Panc1 (cell line): ENCODE results near the gene LUC7L. TPM values are rescaled to one million over a fixed set of nuclear protein-coding genes. Genes with fewer than 3 reads are reported as not detected.
"Not testable (repeated sequence)": the region's sequence is repeated elsewhere in the genome, so short reads cannot be mapped to it uniquely, and the experiment has no call there.

ENCODE experiments used
- ATAC-seq: fragments of 200-7000 bp; cut with Tn5 transposase; 2 replicates; pipeline ENCODE4 v1.9.1; 2020; ENCODE audit warnings: mild to moderate bottlenecking, moderate library complexity
- BruUV-seq: library from RNA; stranded (reverse); fragments of 400-500 nt; replicated peaks from 2 replicates; lab custom pipeline; 2021; lab: Mats Ljungman, UMichigan
- CTCF ChIA-PET: fragments of 300-600 bp; sonication (Branson Sonifier 250); formaldehyde crosslinking; loops from one replicate; lab custom pipeline; 2022; ENCODE audit warnings: antibody characterized with exemption; lab: Charles Lee
- POLR2A ChIA-PET: fragments of 300-600 bp; sonication (Branson Sonifier 250); formaldehyde crosslinking; loops from one replicate; lab custom pipeline; 2022; ENCODE audit warnings: antibody characterized with exemption; lab: Charles Lee
- DNase-seq: peaks from one replicate; pipeline ENCODE4 v3.0.0-alpha.2; 2010; ENCODE audit warnings: low read depth, low spot score
- H3K27ac ChIP-seq: 2 replicates; pipeline ENCODE4 v1.5.1; 2011; ENCODE audit warnings: mild to moderate bottlenecking, low read length, inconsistent platforms
- H3K27me3 ChIP-seq: fragments of 200-500 bp; sonication (Bioruptor generic); 2 replicates; pipeline ENCODE4 v1.6.0; 2014; ENCODE audit warnings: low read length, inconsistent platforms; ENCODE audit not compliant: control insufficient read depth, insufficient read depth
- H3K36me3 ChIP-seq: fragments of 200-500 bp; sonication (Bioruptor generic); 2 replicates; pipeline ENCODE4 v1.5.1; 2014; ENCODE audit warnings: inconsistent platforms, mild to moderate bottlenecking, low read length, moderate library complexity; ENCODE audit not compliant: control insufficient read depth, insufficient read depth
- H3K4me1 ChIP-seq: 2 replicates; pipeline ENCODE4 v1.5.1; 2011; ENCODE audit warnings: inconsistent platforms, mild to moderate bottlenecking, low read length, moderate library complexity; ENCODE audit not compliant: control insufficient read depth, insufficient read depth
- H3K4me3 ChIP-seq, 2 experiments: 2 replicates each; pipeline ENCODE4 v1.5.1; 2011 to 2012; ENCODE audit warnings: low read depth in 2 of 2, low read length in 2 of 2, mild to moderate bottlenecking in 2 of 2, inconsistent platforms in 1 of 2, moderate library complexity in 1 of 2
- H3K9me3 ChIP-seq: fragments of 200-500 bp; sonication (Bioruptor generic); 2 replicates; pipeline ENCODE4 v1.5.1; 2014; ENCODE audit warnings: low read depth, mild to moderate bottlenecking, inconsistent platforms, low read length, moderate library complexity; ENCODE audit not compliant: control insufficient read depth, insufficient read depth
- POLR2AphosphoS5 ChIP-seq: IDR thresholded peaks from 2 replicates; pipeline ENCODE4 v1.6.1; 2012; ENCODE audit warnings: mild to moderate bottlenecking, low read depth, low read length, moderate library complexity
- REST ChIP-seq, 2 experiments: IDR thresholded peaks; 2 replicates each; pipeline ENCODE4 v1.6.1; 2011 to 2012; ENCODE audit warnings: low read depth in 2 of 2, control low read depth in 1 of 2, low read length in 1 of 2, mild to moderate bottlenecking in 1 of 2, moderate library complexity in 1 of 2; ENCODE audit not compliant: insufficient read depth in 1 of 2
- SIN3A ChIP-seq: IDR thresholded peaks from 2 replicates; pipeline ENCODE4 v1.6.1; 2012; ENCODE audit warnings: low read depth, mild to moderate bottlenecking, low read length, moderate library complexity, borderline replicate concordance; ENCODE audit not compliant: insufficient read depth
- TCF7L2 ChIP-seq: IDR thresholded peaks from 2 replicates; pipeline ENCODE4 v1.6.1; 2011; ENCODE audit warnings: mild to moderate bottlenecking, low read depth, low read length, inconsistent platforms
- in situ Hi-C: cut with HindIII; loops from 2 replicates; pipeline ENCODE4 v1.10.0; 2016; ENCODE audit warnings: low sequenced_read_pairs, low pct_unique_long_range_greater_than_20kb
- intact Hi-C: fragments of 100-400 bp; cut with micrococcal nuclease; formaldehyde crosslinking; loops from one replicate; pipeline ENCODE4 v1.10.0; 2022; ENCODE audit not compliant: unreplicated experiment
- total RNA-seq: library from RNA; stranded (reverse); gene quantifications from one replicate; pipeline ENCODE4 v1.2.1, GENCODE V29; 2021; ENCODE audit not compliant: unreplicated experiment
- TF ChIP-seq, protein P1 (sequence below): fragments of 450-650 bp; IDR thresholded peaks from 2 replicates; pipeline ENCODE4 v1.5.1; 2017; ENCODE audit warnings: mild to moderate bottlenecking

LUC7L gene
- total RNA-seq, 1 experiment from 2014 or later, result 75.3 TPM

- intact Hi-C loops (no loop called here), in situ Hi-C loops (no loop called here)
- Histone ChIP-seq H3K27me3 (no peaks in the 10 kb centered on the region), H3K27ac (no peak overlapping the region), H3K4me1 (peaks cover 4% of the 10 kb centered on the region), H3K36me3 (no peaks in the 10 kb centered on the region), H3K4me3 (no peak overlapping the region), H3K9me3 (no peaks in the 10 kb centered on the region)
- TF ChIP-seq REST (IDR thresholded peaks at IDR 0.05; ENCODE audit: insufficient read depth in 1 of 2, low read depth in 2 of 2, low read length in 1 of 2), result no peak
- TF ChIP-seq SIN3A, result no peak
- no peak for TF ChIP-seq TCF7L2
- TF ChIP-seq, protein P1, sequence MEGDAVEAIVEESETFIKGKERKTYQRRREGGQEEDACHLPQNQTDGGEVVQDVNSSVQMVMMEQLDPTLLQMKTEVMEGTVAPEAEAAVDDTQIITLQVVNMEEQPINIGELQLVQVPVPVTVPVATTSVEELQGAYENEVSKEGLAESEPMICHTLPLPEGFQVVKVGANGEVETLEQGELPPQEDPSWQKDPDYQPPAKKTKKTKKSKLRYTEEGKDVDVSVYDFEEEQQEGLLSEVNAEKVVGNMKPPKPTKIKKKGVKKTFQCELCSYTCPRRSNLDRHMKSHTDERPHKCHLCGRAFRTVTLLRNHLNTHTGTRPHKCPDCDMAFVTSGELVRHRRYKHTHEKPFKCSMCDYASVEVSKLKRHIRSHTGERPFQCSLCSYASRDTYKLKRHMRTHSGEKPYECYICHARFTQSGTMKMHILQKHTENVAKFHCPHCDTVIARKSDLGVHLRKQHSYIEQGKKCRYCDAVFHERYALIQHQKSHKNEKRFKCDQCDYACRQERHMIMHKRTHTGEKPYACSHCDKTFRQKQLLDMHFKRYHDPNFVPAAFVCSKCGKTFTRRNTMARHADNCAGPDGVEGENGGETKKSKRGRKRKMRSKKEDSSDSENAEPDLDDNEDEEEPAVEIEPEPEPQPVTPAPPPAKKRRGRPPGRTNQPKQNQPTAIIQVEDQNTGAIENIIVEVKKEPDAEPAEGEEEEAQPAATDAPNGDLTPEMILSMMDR, result no peak
- ChIA-PET CTCF (no interaction called here), POLR2A (no interaction called here)
- BruUV-seq, result no TSS peak
- ATAC-seq, result no peak
- DNase-seq, result no peak
Observed at GRCh38 chr16:269061-269796, 40.0 kb upstream of the LUC7L start.

GRCh38 chr16:268141-269053, 39.1 kb upstream of the LUC7L start:
- no peaks in the 10 kb centered on the region for H3K27me3 ChIP-seq
- ATAC-seq, result no peak
- ChIA-PET POLR2A (no interaction called here), CTCF (interaction anchor here (1.0 kb wide), 1 partner anchor 94 kb away, joined by 4 read pairs; no protein-coding TSS in a partner anchor)
- no peak overlapping the region for H3K27ac ChIP-seq
- H3K36me3 ChIP-seq, result no peaks in the 10 kb centered on the region
- no peaks in the 10 kb centered on the region for H3K9me3 ChIP-seq
- no TSS peak for BruUV-seq
- H3K4me3 ChIP-seq, result no peak overlapping the region
- in situ Hi-C loops, result no loop called here
- H3K4me1 ChIP-seq, result no peaks in the 10 kb centered on the region; the same call in 1 of the 2 replicates
- DNase-seq, result no peak
- TF ChIP-seq POLR2AphosphoS5, result no peak
- intact Hi-C loops, result no loop called here

- BruUV-seq, POLR2A ChIA-PET, H3K36me3 ChIP-seq, CTCF ChIA-PET, ATAC-seq, intact Hi-C loops, DNase-seq, H3K4me1 ChIP-seq, H3K27ac ChIP-seq, H3K9me3 ChIP-seq, H3K4me3 ChIP-seq, in situ Hi-C loops, H3K27me3 ChIP-seq: not testable (repeated sequence)
Observed at GRCh38 chr16:267562-267961, 38.3 kb upstream of the LUC7L start.
